HL-60/S4 treated with phorbol 12-myristate 13-acetate at 8.2 ng/mL for 4 days and 3 days (cell line): Measurements from ENCODE around the gene AEN.
"Not testable (repeated sequence)": the region's sequence is repeated elsewhere in the genome, so short reads cannot be mapped to it uniquely, and the experiment has no call there.

ENCODE experiments used
- in situ Hi-C: fragments of 300-500 bp; cut with MboI; formaldehyde crosslinking; loops from 2 replicates; pipeline ENCODE4 v1.15.0; 2022; ENCODE audit warnings: low sequenced_read_pairs

AEN gene

GRCh38 chr15:88629071-88629470, 7.9 kb downstream of the AEN start:
- in situ Hi-C loops, result no loop called here

GRCh38 chr15:88630141-88630721, 9.1 kb downstream of the AEN start:
- in situ Hi-C loops, result no loop called here

GRCh38 chr15:88630798-88631463, 9.8 kb downstream of the AEN start:
- in situ Hi-C loops, result no loop called here

- in situ Hi-C loops, result no loop called here
These were observed 10.4 kb downstream of the AEN start for GRCh38 chr15:88631464-88632028.

GRCh38 chr15:88632797-88633196, 11.7 kb downstream of the AEN start:
- in situ Hi-C loops, result not testable (repeated sequence)

GRCh38 chr15:88634449-88634848, 13.3 kb downstream of the AEN start:
- in situ Hi-C loops, result no loop called here

GRCh38 chr15:88635318-88635717, 14.2 kb downstream of the AEN start:
- in situ Hi-C loops, result no loop called here

- in situ Hi-C loops, result no loop called here
These were observed 14.9 kb downstream of the AEN start for GRCh38 chr15:88636050-88636449.

GRCh38 chr15:88636654-88637053, 15.5 kb downstream of the AEN start:
- in situ Hi-C loops, result no loop called here

- in situ Hi-C loops, result no loop called here
These were observed 16.3 kb downstream of the AEN start for GRCh38 chr15:88637436-88637835.

GRCh38 chr15:88637841-88638625, 16.9 kb downstream of the AEN start:
- in situ Hi-C loops, result no loop called here

GRCh38 chr15:88638626-88639372, 17.7 kb downstream of the AEN start, which contains the start of gene ISG20:
ISG20 (plus strand) TSS chr15:88639016; CDS start chr15:88639367, 351 bp downstream.
- in situ Hi-C loops, result no loop called here

- in situ Hi-C loops, result no loop called here
These were observed 20.9 kb downstream of the AEN start for GRCh38 chr15:88641959-88642452.

GRCh38 chr15:88642514-88642913, 21.4 kb downstream of the AEN start:
- in situ Hi-C loops, result not testable (repeated sequence)

- in situ Hi-C loops, result no loop called here
These were observed 23.6 kb downstream of the AEN start for GRCh38 chr15:88644741-88645140.

GRCh38 chr15:88645171-88646087, 24.3 kb downstream of the AEN start:
- in situ Hi-C loops, result no loop called here

- in situ Hi-C loops, result no loop called here
These were observed 24.9 kb downstream of the AEN start for GRCh38 chr15:88646088-88646405.

- in situ Hi-C loops, result no loop called here
These were observed 25.8 kb downstream of the AEN start for GRCh38 chr15:88646951-88647350.

GRCh38 chr15:88647351-88648105, 26.4 kb downstream of the AEN start:
- in situ Hi-C loops, result no loop called here
